Measurements from ENCODE around the gene HELT. TPM values are rescaled to one million over a fixed set of nuclear protein-coding genes. Genes with fewer than 3 reads are reported as not detected.

HELT gene
- total RNA-seq, 1 donor from 2014 or later, result not detected

DNA sequence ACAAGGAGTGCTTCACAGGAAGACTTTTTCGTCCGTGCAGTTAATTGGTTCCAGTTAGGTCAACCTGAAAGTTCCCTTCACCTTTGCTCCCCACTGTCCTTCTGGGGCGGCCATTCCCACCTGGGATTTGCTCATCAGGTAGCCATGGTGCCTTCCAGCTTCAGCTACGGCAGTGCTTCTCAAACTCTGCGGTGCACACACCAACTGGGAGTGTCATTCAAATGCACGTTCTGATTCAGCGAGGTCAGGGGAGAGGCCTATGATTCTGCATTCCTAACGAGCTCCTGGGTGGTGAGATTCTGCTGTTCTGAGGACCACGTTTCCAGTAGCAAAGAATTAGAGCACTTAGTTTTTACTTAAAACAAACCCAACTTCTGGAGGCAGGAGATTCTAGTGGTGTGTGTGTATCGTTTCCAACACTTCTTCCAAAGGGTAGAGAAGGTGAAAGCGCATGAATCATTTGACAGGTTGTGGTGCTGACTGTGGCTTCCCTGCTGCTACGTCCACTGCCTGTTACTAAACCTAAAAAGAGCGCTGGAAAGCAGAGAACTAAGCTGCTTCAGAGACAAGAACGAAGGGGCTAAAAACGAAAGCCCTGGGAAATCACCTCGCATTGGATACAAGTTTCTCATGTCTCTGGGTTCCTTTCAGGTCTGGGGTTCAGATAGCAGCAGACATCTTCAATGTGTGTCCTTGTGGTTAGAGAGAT is 4.7 kb upstream of the HELT start:
- ChIA-PET POLR2A (no interaction called here), CTCF (no interaction called here)
- no peaks in the 10 kb centered on the region for H3K36me3 Mint-ChIP-seq (ENCODE audit: low read depth)
- H3K27me3 Mint-ChIP-seq, result peaks cover 73% of the 10 kb centered on the region
- DNase-seq, result no peak
- no peak overlapping the region for H3K27ac Mint-ChIP-seq
- H3K4me3 Mint-ChIP-seq, result no peak overlapping the region
- no peaks in the 10 kb centered on the region for H3K9me3 Mint-ChIP-seq
- H3K4me1 Mint-ChIP-seq, result peaks cover 6% of the 10 kb centered on the region
- ATAC-seq (ENCODE audit: low read depth), result no peak
- TF ChIP-seq, protein P1, sequence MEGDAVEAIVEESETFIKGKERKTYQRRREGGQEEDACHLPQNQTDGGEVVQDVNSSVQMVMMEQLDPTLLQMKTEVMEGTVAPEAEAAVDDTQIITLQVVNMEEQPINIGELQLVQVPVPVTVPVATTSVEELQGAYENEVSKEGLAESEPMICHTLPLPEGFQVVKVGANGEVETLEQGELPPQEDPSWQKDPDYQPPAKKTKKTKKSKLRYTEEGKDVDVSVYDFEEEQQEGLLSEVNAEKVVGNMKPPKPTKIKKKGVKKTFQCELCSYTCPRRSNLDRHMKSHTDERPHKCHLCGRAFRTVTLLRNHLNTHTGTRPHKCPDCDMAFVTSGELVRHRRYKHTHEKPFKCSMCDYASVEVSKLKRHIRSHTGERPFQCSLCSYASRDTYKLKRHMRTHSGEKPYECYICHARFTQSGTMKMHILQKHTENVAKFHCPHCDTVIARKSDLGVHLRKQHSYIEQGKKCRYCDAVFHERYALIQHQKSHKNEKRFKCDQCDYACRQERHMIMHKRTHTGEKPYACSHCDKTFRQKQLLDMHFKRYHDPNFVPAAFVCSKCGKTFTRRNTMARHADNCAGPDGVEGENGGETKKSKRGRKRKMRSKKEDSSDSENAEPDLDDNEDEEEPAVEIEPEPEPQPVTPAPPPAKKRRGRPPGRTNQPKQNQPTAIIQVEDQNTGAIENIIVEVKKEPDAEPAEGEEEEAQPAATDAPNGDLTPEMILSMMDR (IDR thresholded peaks at IDR 0.05), result no peak
- intact Hi-C loops (cut with micrococcal nuclease), result loop anchor here (10.0 kb wide), 1 partner anchor 1109 kb away; the partner anchor contains the start of gene STOX2

DNA sequence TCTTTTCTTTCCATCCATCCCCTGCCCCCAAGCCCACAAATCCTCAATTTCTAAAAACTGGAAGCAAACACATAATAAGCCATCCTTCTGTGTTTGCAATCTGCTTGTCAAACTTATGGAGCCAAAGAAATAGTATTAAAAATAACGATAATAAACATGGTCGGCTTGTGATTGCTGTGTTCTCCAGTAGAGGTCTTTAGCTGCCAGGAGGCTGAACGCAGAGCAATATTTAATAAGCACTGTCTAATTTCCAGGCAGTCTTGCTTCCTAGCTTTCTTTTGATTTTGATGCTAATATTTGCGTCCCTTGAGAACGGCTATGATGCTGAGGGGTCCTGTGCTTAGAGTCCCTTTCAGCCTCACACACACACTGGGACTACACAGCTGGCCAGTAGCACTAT is 3.2 kb upstream of the HELT start:
- ChIA-PET CTCF (no interaction called here), POLR2A (no interaction called here)
- no peak for ATAC-seq (ENCODE audit: low read depth)
- TF ChIP-seq, protein P1 (IDR thresholded peaks at IDR 0.05), result no peak
- Mint-ChIP-seq H3K36me3 (ENCODE audit: low read depth) (no peaks in the 10 kb centered on the region), H3K9me3 (no peaks in the 10 kb centered on the region), H3K4me3 (no peak overlapping the region), H3K27ac (no peak overlapping the region), H3K4me1 (peaks cover 11% of the 10 kb centered on the region), H3K27me3 (peaks cover 69% of the 10 kb centered on the region)
- intact Hi-C loops (cut with micrococcal nuclease), result loop anchor here (10.0 kb wide), 1 partner anchor 1110 kb away; the partner anchor contains the start of gene STOX2
- DNase-seq, result no peak

DNA sequence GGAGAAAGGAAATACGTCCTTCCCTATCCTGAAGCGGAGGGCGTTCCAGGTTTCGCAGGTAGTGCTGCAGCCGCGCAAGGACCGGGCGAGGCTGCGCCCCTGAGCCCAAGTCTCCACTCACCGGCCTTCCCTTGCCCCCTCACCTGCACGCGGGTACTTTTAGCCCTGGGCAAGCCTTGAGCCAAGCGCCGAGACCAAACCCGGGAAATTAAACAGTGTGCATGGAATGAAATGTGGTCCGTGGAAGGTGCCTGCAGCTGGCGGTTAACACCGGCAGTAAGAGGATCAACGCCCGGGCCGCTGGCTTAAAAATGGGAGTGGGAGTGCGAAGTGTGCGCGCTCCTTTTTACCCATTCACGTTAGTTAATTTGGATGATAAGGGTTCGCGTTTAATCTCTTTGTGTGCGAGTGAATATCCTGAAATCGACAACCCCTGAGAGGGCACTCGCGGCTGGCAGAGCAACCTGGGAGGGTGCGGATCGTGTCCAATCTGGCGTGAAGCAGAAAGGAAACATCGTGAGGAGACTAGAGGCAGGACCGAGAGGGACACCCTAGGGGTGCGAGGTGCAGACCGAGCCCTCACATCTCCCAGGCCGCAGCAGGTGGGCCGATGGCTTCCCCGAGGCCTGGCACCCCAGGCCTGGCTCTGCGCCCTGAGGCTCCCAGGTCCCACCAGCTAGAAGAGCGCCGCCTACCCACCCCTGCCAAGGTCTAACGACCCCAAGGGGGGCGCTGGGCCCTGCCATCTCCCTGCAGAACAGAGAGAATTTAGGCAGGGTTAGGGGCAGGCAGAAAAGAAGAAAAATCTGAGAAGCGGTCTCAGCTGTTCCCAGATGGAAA is 2.0 kb upstream of the HELT start:
- intact Hi-C loops (cut with micrococcal nuclease), result loop anchor here (10.0 kb wide), 1 partner anchor 1112 kb away; the partner anchor contains the start of gene STOX2
- no peak overlapping the region for H3K4me3 Mint-ChIP-seq
- DNase-seq, result no peak
- H3K27ac Mint-ChIP-seq, result no peak overlapping the region
- CTCF ChIA-PET, result no interaction called here
- no peak for ATAC-seq (ENCODE audit: low read depth)
- POLR2A ChIA-PET, result no interaction called here
- H3K9me3 Mint-ChIP-seq, result no peaks in the 10 kb centered on the region
- no peaks in the 10 kb centered on the region for H3K36me3 Mint-ChIP-seq (ENCODE audit: low read depth)
- H3K27me3 Mint-ChIP-seq, result peaks cover 65% of the 10 kb centered on the region
- TF ChIP-seq, protein P1 (IDR thresholded peaks at IDR 0.05), result no peak
- H3K4me1 Mint-ChIP-seq, result peaks cover 11% of the 10 kb centered on the region

DNA sequence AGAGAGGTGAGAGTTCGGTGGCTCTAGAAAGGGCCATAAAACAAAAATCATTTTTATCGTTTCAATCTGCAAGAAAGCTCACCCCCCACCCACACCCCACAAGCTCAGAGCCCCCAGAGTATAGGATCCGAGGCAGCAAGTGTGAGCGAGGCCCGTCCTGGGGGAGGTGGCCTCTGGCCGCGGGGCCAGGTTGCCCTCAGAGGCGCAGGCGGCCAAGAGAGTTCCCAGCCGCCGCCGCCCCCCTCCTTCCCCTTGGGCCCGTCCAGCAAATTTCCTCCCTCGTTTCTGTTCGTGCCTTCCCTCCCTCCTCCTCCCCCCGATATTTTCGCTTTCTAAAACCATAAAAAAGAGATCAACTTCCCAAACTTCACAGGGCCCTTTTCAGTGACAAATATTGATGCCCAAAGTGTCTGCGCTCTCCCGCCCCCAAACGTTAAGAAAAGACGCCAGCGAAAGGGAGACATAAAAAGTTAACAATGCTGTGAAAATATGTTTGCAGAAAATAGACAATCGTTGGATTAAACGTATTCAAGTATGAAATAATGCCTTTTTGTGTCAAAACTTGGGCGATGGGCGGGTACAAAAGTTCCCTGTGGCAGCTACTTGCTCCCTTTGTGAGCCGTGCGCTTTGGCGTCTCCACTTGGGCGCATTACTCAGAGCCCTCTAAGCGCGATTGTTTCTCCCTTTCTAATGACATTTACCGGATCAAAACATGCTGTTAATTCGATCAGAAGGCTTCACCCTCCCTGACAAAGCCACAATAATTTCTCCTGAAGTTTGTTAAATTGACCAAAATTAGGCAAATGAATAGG is 1.1 kb upstream of the HELT start:
- H3K9me3 Mint-ChIP-seq, result no peaks in the 10 kb centered on the region
- CTCF ChIA-PET, result no interaction called here

More for the DNA sequence above, 1.1 kb upstream of the HELT start:
- ATAC-seq (ENCODE audit: low read depth) (no peak), DNase-seq (no peak)
- H3K27ac Mint-ChIP-seq, result no peak overlapping the region
- peaks cover 13% of the 10 kb centered on the region for H3K4me1 Mint-ChIP-seq
- POLR2A ChIA-PET, result no interaction called here
- H3K36me3 Mint-ChIP-seq (ENCODE audit: low read depth), result no peaks in the 10 kb centered on the region
- TF ChIP-seq, protein P1 (IDR thresholded peaks at IDR 0.05), result no peak
- peaks cover 68% of the 10 kb centered on the region for H3K27me3 Mint-ChIP-seq
- intact Hi-C loops (cut with micrococcal nuclease), result loop anchor here (10.0 kb wide), 1 partner anchor 1112 kb away; the partner anchor contains the start of gene STOX2
- H3K4me3 Mint-ChIP-seq, result no peak overlapping the region

Measured in activated B cell treated with CpG ODN at 0.5 μM for 24 hours (primary cell).